ENCODE results near the gene FGFR4. TPM values are rescaled to one million over a fixed set of nuclear protein-coding genes. Genes with fewer than 3 reads are reported as not detected.
A peak's percentile ranks its signal among the peaks of the same experiment; 100 is the strongest.

The FGFR4 gene
- total and polyA plus RNA-seq, 2 donors (not counting 1 experiment from before 2014, with no cell fraction given): 1.2 to 2.7 TPM

DNA sequence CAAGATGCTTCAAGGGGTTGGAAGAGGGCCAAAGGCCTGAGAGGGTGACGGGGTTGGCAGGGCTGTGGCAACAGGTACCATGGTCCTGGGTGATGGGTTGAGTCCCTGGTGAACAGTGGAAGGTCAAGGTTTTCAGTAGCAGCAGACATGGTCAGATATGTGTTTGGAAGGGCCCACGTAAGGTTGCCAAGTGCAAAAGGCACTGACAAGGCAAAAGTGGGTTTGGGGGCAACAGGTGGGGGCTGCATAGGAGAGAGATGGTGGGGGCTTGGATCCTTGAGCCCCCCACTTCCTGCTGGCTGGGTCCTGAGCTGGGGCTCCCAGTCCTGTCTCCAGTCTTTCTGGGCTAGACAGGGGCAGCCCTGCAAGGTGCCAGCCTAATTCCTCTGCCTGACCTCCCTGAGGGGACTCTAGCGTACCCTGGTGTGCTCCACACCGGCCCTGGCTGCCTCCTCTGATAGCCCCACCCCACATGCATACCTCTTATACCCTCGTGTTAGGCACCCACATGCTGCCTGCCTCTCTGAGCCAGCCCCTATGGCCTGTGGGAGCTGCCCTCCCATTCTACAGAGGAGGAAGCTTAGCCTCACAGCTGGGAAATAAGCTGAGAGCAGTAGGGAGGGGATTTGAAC lies 26.0 kb downstream of the FGFR4 start:
- Mint-ChIP-seq H3K9me3 (ENCODE audit: insufficient read depth) (no peaks in the 10 kb centered on the region), H3K27me3 (no peaks in the 10 kb centered on the region), H3K27ac (no peak overlapping the region), H3K4me1 (peaks cover 18% of the 10 kb centered on the region), H3K4me3 (no peak overlapping the region)
- H3K4me3 ChIP-seq (ENCODE audit: control extremely low read depth in 1 of 5, extremely low read depth in 1 of 5, insufficient read depth in 1 of 5, low read depth in 2 of 5, low read length in 4 of 5): no peak overlapping the region
- intact Hi-C loops (cut with micrococcal nuclease): loop anchor here (1.0 to 10.0 kb wide), 6 partner anchors 40 to 292 kb away; partner anchors contain the start of genes F12, PFN3, PRELID1 and RAB24
- no peak overlapping the region for H3K27ac ChIP-seq (ENCODE audit: low read length in 2 of 2)
- H3K9ac ChIP-seq (ENCODE audit: low read length): no peak overlapping the region
- ATAC-seq (ENCODE audit: low read depth) (no peak), DNase-seq (peak; percentile 18)
- WGBS (ENCODE audit: insufficient coverage): 84% methylated on average over 4 of the region's 5 CpGs
- no peaks in the 10 kb centered on the region for H3K79me2 ChIP-seq (ENCODE audit: control insufficient read depth, insufficient read depth, low read length)
- POLR2A ChIA-PET: no interaction called here
- H3K9me3 ChIP-seq (ENCODE audit: control extremely low read depth in 1 of 3, control insufficient read depth in 2 of 3, insufficient read depth in 1 of 3, low read length in 2 of 3): peaks cover 0 to 8% (median 0%) of the 10 kb centered on the region in 3 donors
- CTCF ChIA-PET: interaction anchor here (0.5 to 6.9 kb wide), 44 partner anchors 9 to 1382 kb away, joined by 3 to 89 read pairs (median 4); partner anchors contain the start of genes FGFR4 and ZNF346
- TF ChIP-seq CTCF (IDR thresholded peaks at IDR 0.05): no peak
- TF ChIP-seq EZH2 (IDR thresholded peaks at IDR 0.05; ENCODE audit: borderline replicate concordance, insufficient read depth, low read depth, low read length, poor library complexity, severe bottlenecking): no peak
- no peaks in the 10 kb centered on the region for H3K27me3 ChIP-seq (replicated peaks in 1 of 4; ENCODE audit: control extremely low read depth in 1 of 4, control insufficient read depth in 3 of 4, insufficient read depth in 4 of 4, low read length in 3 of 4)
- no peaks in the 10 kb centered on the region for H3K36me3 ChIP-seq (replicated peaks in 1 of 2; ENCODE audit: control extremely low read depth in 1 of 2, control insufficient read depth in 1 of 2, extremely low read depth in 1 of 2, insufficient read depth in 2 of 2, low read length in 1 of 2)
- no peak overlapping the region for H2AFZ ChIP-seq (ENCODE audit: insufficient read depth, low read depth, low read length, poor library complexity, severe bottlenecking)
- no peaks in the 10 kb centered on the region for H4K20me1 ChIP-seq (ENCODE audit: control insufficient read depth, insufficient read depth, low read length, poor library complexity, severe bottlenecking)
- peaks cover 10 to 21% of the 10 kb centered on the region in 2 donors for H3K4me1 ChIP-seq (ENCODE audit: control insufficient read depth in 2 of 2, insufficient read depth in 2 of 2, low read length in 2 of 2)
- H3K4me2 ChIP-seq (replicated peaks; ENCODE audit: low read depth, low read length, poor library complexity, severe bottlenecking): no peak overlapping the region

Measured in B cell (primary cell).